Measurements from ENCODE around the gene CHD5.

DNA sequence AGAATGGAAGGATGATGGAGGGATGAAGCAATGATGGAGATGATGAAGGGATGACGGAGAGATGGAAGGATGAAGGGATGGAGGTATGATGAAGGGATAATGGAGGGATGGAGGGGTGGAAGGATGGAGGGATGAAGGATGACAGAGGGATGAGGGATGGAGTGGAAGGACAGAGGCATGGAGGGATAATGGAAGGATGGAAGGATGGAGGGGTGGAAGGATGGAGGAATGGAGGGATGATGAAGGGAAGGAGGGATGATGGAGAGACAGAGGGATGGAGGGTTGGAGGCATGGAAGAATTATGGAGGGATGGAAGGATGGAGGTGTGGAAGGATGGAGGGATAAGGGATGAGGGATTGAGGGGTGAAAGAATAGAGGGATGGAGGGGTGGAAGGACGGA, 71.6 kb downstream of the CHD5 start:
- TF ChIP-seq, protein P1, sequence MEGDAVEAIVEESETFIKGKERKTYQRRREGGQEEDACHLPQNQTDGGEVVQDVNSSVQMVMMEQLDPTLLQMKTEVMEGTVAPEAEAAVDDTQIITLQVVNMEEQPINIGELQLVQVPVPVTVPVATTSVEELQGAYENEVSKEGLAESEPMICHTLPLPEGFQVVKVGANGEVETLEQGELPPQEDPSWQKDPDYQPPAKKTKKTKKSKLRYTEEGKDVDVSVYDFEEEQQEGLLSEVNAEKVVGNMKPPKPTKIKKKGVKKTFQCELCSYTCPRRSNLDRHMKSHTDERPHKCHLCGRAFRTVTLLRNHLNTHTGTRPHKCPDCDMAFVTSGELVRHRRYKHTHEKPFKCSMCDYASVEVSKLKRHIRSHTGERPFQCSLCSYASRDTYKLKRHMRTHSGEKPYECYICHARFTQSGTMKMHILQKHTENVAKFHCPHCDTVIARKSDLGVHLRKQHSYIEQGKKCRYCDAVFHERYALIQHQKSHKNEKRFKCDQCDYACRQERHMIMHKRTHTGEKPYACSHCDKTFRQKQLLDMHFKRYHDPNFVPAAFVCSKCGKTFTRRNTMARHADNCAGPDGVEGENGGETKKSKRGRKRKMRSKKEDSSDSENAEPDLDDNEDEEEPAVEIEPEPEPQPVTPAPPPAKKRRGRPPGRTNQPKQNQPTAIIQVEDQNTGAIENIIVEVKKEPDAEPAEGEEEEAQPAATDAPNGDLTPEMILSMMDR (conservative IDR thresholded peaks at IDR 0.05; ENCODE audit: low read depth, low read length), result no peak
- TF ChIP-seq POLR2A (IDR thresholded peaks at IDR 0.05; ENCODE audit: low read depth, low read length) (no peak), MAFK (IDR thresholded peaks at IDR 0.05; ENCODE audit: low read depth, low read length) (no peak), RCOR1 (IDR thresholded peaks at IDR 0.05; ENCODE audit: insufficient replicate concordance, low read length) (no peak), RFX5 (IDR thresholded peaks at IDR 0.05; ENCODE audit: low read depth, low read length) (no peak)

Measured in IMR-90 (cell line).